ENCODE results near the gene CHST4. TPM values are rescaled to one million over a fixed set of nuclear protein-coding genes. Genes with fewer than 3 reads are reported as not detected.

CHST4 gene
- total RNA-seq, 1 experiment from 2014 or later, result not detected

GRCh38 chr16:71572497-71573116, 46.4 kb downstream of the CHST4 start:
- Histone ChIP-seq H3K4me2 (ENCODE audit: low read length) (no peak overlapping the region), H3F3A (ENCODE audit: low read length, unreplicated experiment) (no peaks in the 10 kb centered on the region), H3K27ac (ENCODE audit: low read length) (no peak overlapping the region), H3K9me2 (replicated peaks; ENCODE audit: low read length) (no peaks in the 10 kb centered on the region), H3K36me3 (ENCODE audit: low read depth, low read length) (no peaks in the 10 kb centered on the region), H4K20me1 (ENCODE audit: low read length) (no peaks in the 10 kb centered on the region), H3K79me2 (ENCODE audit: low read length) (no peaks in the 10 kb centered on the region), H3K27me3 (ENCODE audit: low read length) (peaks cover 29% of the 10 kb centered on the region), H3K4me3 (ENCODE audit: low read length) (no peak overlapping the region), H2AFZ (ENCODE audit: low read length) (no peak overlapping the region), H3K4me1 (ENCODE audit: insufficient read depth, low read length) (no peaks in the 10 kb centered on the region), H3K9me3 (ENCODE audit: low read length) (no peaks in the 10 kb centered on the region), H3K9ac (ENCODE audit: low read length) (no peak overlapping the region)
- no TSS peak for BruUV-seq (replicated peaks)
- intact Hi-C loops (cut with micrococcal nuclease), result no loop called here
- CTCF ChIA-PET, result no interaction called here
- no peak for DNase-seq
- POLR2A ChIA-PET (ENCODE audit: unreplicated experiment), result no interaction called here
- TF ChIP-seq EZH2 (IDR thresholded peaks at IDR 0.05; ENCODE audit: low read length, unreplicated experiment) (no peak), CTCF (conservative IDR thresholded peaks at IDR 0.05; ENCODE audit: low read depth, low read length) (no peak), EZH2phosphoT487 (IDR thresholded peaks at IDR 0.05; ENCODE audit: borderline replicate concordance, low read length) (no peak)
- no peak for ATAC-seq

- CTCF ChIA-PET, result no interaction called here
- POLR2A ChIA-PET (ENCODE audit: unreplicated experiment), result no interaction called here
Observed at GRCh38 chr16:71573387-71574094, 47.3 kb downstream of the CHST4 start.

More at GRCh38 chr16:71573387-71574094, 47.3 kb downstream of the CHST4 start:
- Histone ChIP-seq H3K27ac (ENCODE audit: low read length) (no peak overlapping the region), H2AFZ (ENCODE audit: low read length) (no peak overlapping the region), H4K20me1 (ENCODE audit: low read length) (no peaks in the 10 kb centered on the region), H3K9me2 (replicated peaks; ENCODE audit: low read length) (no peaks in the 10 kb centered on the region), H3K9me3 (ENCODE audit: low read length) (no peaks in the 10 kb centered on the region), H3K4me2 (ENCODE audit: low read length) (no peak overlapping the region), H3K9ac (ENCODE audit: low read length) (no peak overlapping the region), H3K27me3 (ENCODE audit: low read length) (peaks cover 33% of the 10 kb centered on the region), H3K4me3 (ENCODE audit: low read length) (no peak overlapping the region), H3K36me3 (ENCODE audit: low read depth, low read length) (no peaks in the 10 kb centered on the region), H3K79me2 (ENCODE audit: low read length) (no peaks in the 10 kb centered on the region), H3K4me1 (ENCODE audit: insufficient read depth, low read length) (no peaks in the 10 kb centered on the region), H3F3A (ENCODE audit: low read length, unreplicated experiment) (no peaks in the 10 kb centered on the region)
- intact Hi-C loops (cut with micrococcal nuclease), result no loop called here
- BruUV-seq (replicated peaks), result no TSS peak
- ATAC-seq, result no peak
- no peak for TF ChIP-seq EZH2phosphoT487 (IDR thresholded peaks at IDR 0.05; ENCODE audit: borderline replicate concordance, low read length)
- no peak for TF ChIP-seq CTCF (conservative IDR thresholded peaks at IDR 0.05; ENCODE audit: low read depth, low read length)
- TF ChIP-seq EZH2 (IDR thresholded peaks at IDR 0.05; ENCODE audit: low read length, unreplicated experiment), result no peak
- DNase-seq, result no peak

Data from PC-3 (cell line).